ENCODE measurements around the gene SLC25A23. TPM values are rescaled to one million over a fixed set of nuclear protein-coding genes. Genes with fewer than 3 reads are reported as not detected.

Gene SLC25A23
- total RNA-seq, 4 donors from 2014 or later, result 33.2 to 45.6 (median 42.4) TPM

GRCh38 chr19:6418562-6418932, 41.0 kb downstream of the SLC25A23 start:
- H3K27ac ChIP-seq, result no peak overlapping the region
- DNase-seq (ENCODE audit: low spot score in 2 of 2), result no peak
- peaks cover 7 to 84% (median 42%) of the 10 kb centered on the region in 3 donors for H3K36me3 ChIP-seq
- peaks cover 0 to 73% (median 26%) of the 10 kb centered on the region in 4 donors for H3K4me1 ChIP-seq
- TF ChIP-seq POLR2A (IDR thresholded peaks at IDR 0.05), result no peak
- TF ChIP-seq CTCF (IDR thresholded peaks at IDR 0.05), result no peak
- TF ChIP-seq EP300 (IDR thresholded peaks at IDR 0.05), result no peak
- no peak overlapping the region for H3K4me3 ChIP-seq
- 80 to 93% methylated on average over 19 of the region's 19 CpGs for WGBS, 2 donors
- no peaks in the 10 kb centered on the region for H3K27me3 ChIP-seq
- no peaks in the 10 kb centered on the region for H3K9me3 ChIP-seq

GRCh38 chr19:6417713-6418561, 41.7 kb downstream of the SLC25A23 start:
- H3K36me3 ChIP-seq, result peaks cover 7 to 84% (median 42%) of the 10 kb centered on the region in 3 donors
- no peaks in the 10 kb centered on the region for H3K9me3 ChIP-seq
- H3K4me1 ChIP-seq, result peaks cover 0 to 71% (median 21%) of the 10 kb centered on the region in 4 donors
- no peak overlapping the region for H3K4me3 ChIP-seq
- peak overlapping the region in 2 of 4 donors; percentile 6 to 20 for H3K27ac ChIP-seq
- no peaks in the 10 kb centered on the region for H3K27me3 ChIP-seq
- 61 to 65% methylated on average over 16 to 26 of the region's 33 CpGs for WGBS, 2 donors
- no peak for DNase-seq (ENCODE audit: low spot score in 2 of 2)
- TF ChIP-seq CTCF (IDR thresholded peaks at IDR 0.05) (peak; percentile 27 to 55 (median 42)), EP300 (IDR thresholded peaks at IDR 0.05) (no peak), POLR2A (IDR thresholded peaks at IDR 0.05) (no peak)

GRCh38 chr19:6416658-6417405, 42.8 kb downstream of the SLC25A23 start:
- no peaks in the 10 kb centered on the region for H3K9me3 ChIP-seq
- peaks cover 7 to 81% (median 42%) of the 10 kb centered on the region in 3 donors for H3K36me3 ChIP-seq
- H3K27me3 ChIP-seq, result no peaks in the 10 kb centered on the region
- no peak overlapping the region for H3K27ac ChIP-seq
- DNase-seq (ENCODE audit: low spot score in 2 of 2), result no peak
- 90 to 93% methylated on average over 28 to 29 of the region's 29 CpGs for WGBS, 2 donors
- no peak overlapping the region for H3K4me3 ChIP-seq
- no peak for TF ChIP-seq POLR2A (IDR thresholded peaks at IDR 0.05)
- no peak for TF ChIP-seq CTCF (IDR thresholded peaks at IDR 0.05)
- TF ChIP-seq EP300 (IDR thresholded peaks at IDR 0.05), result no peak
- H3K4me1 ChIP-seq, result peaks cover 0 to 68% (median 17%) of the 10 kb centered on the region in 4 donors

- Histone ChIP-seq H3K27ac (no peak overlapping the region), H3K9me3 (no peaks in the 10 kb centered on the region), H3K36me3 (peaks cover 7 to 70% (median 42%) of the 10 kb centered on the region in 3 donors), H3K4me3 (no peak overlapping the region), H3K27me3 (no peaks in the 10 kb centered on the region), H3K4me1 (peaks cover 0 to 56% (median 11%) of the 10 kb centered on the region in 4 donors)
- 89 to 92% methylated on average over 19 to 30 of the region's 32 CpGs for WGBS, 2 donors
- DNase-seq (ENCODE audit: low spot score in 2 of 2), result no peak
- TF ChIP-seq EP300 (IDR thresholded peaks at IDR 0.05) (no peak), POLR2A (IDR thresholded peaks at IDR 0.05) (no peak), CTCF (IDR thresholded peaks at IDR 0.05) (no peak)
Measured at GRCh38 chr19:6415591-6416190, 43.9 kb downstream of the SLC25A23 start.
